HG02610 (cell line): ENCODE data around the gene IBA57.

Experiments
- ATAC-seq: cut with Tn5 transposase; IDR thresholded peaks from one replicate; pipeline ENCODE4 v1.9.1; 2021; ENCODE audit warnings: mild to moderate bottlenecking, moderate library complexity; ENCODE audit not compliant: unreplicated experiment

Gene IBA57

DNA sequence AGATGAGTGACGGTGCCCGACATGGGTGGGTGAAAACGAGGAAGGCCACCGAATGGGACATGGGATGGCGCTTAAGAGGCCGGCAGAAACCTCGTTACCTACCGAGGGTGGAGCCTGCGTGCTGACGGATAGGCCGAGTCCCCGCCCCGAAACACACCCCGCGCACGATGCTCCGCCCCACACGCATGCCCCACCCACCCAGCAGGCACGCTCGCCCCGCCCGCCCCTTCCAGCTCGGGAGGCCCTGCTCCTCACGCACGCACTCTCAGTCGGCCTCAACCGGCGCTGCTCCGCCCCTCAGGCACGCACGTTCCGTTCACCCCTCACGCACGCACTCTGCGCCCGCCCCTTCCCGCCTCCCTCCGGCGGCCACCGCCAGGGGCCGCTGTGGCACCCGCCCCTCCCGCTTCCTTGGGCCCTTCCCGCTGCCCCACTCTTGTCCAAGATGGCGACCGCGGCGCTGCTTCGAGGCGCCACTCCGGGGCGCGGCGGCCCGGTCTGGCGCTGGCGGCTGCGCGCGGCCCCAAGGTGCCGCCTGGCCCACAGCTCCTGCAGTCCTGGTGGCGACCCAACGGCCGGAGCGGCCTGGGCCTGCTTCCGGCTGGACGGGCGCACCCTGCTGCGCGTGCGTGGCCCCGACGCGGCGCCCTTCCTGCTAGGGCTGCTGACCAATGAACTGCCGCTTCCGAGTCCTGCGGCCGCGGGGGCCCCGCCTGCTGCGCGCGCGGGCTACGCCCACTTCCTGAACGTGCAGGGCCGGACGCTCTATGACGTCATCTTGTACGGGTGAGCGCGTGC lies at the start of gene IBA57:
IBA57 (plus strand) TSS at position 433 of the 798 bp plus-strand sequence; CDS start at position 446, 13 bp downstream.
- ATAC-seq = peak; percentile 82

DNA sequence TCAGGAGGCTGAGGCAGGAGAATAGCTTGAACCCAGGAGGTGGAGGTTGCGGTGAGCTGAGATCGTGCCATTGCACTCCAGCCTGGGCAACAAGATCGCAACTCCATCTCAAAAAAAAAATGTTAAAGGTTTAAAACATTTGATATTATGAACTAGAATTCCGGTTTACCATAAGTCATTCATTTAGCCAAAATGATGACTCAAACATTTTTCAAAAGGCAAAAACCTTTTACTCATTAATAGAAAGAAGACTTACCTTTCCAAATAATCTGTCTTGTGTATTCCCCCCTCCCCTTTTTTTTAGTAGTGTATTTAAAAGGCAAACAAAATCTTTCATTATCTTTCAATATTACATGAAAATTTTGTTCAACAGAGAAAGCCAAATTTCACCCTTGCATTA lies 48.3 kb upstream of the IBA57 start:
- no peak for ATAC-seq

DNA sequence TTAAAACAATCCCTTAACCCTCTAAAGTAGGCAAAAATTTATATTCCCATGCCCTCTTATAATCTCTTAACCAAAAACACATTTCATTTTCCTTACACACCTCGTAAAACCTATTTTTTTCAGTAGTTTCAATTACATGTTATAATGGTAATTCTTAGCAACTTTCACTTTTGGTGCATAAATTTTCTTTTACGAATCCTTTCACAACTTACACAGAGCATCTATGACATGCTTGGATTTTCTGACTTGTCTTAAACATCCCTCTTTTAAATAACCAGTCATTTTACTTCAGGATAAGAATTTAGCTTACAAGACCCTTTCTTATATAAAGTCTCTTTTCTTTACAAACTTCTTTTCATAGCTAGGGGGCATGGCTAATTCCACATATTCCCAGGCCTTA lies 47.6 kb upstream of the IBA57 start:
- ATAC-seq = no peak

DNA sequence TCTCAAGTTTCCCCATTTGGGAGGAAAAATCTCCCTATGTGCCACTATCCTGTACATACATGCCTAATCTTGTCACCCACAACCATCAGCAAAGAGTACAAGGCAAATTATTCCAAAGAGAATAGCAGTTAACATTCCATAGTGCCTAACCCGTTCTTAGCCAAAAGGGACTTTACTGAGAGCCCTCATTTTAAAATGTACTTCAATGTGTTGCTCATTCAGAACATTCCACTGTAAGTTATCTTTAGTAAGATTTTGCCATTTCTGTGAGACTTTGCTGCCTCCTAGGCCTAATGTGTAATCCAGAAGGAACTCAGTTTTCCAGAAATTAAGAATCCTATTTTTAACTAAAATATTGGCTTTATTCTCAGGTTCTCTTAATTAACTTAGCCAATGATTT lies 45.3 kb upstream of the IBA57 start:
- no peak for ATAC-seq

DNA sequence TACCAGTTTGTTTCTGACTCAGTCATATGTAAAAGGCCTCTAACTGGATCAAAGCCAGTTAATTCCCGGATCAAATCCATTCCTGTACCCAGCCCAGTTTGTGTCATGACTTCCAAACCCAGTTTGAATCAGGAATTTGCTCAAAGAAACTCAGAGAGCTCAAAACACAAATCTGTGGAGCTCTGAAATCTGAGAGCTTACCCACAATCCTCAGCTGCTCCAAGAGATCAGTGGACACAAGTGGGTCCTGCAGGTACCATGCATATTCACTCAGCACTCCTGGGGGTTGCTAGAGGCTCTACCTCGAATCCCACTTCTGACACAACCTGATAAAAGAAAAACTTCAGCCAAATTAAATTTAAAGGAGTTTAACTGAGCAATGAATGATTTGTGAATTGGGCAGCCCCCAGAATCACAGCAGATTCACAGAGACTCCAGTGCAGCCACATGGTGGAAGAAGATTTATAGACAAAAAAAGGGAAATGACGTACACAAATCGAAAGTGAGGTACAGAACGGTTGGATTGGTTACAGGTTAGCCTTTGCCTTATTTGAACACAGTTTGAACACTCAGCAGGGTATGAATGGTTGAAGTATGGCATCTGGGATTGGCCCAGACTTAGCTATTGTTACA lies 44.6 kb upstream of the IBA57 start:
- ATAC-seq = no peak

- ATAC-seq = no peak
Observed at GRCh38 chr1:228122921-228123441, 42.6 kb upstream of the IBA57 start.

- no peak for ATAC-seq
Observed at GRCh38 chr1:228123505-228123904, 42.1 kb upstream of the IBA57 start.

DNA sequence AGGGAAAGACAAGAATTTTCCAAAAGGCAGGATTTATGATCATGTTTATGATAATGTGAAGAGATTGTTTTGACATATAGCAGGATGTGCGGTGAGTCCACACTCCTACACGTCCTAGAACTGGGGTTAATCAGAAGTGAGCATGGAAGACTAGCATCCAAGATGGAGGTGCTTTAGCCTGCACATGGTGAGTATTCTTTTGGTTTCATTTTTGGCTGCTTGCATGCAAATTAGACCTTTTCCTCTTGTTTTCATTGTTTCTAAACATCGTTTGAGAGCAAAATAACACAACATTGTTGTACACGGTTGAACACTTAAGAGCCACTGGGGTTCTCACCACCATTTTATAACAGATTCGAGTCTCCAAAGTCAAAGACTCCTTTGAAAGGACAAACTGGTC lies 40.4 kb upstream of the IBA57 start:
- no peak for ATAC-seq

GRCh38 chr1:228131766-228132165 lies 33.8 kb upstream of the IBA57 start:
- ATAC-seq = no peak

DNA sequence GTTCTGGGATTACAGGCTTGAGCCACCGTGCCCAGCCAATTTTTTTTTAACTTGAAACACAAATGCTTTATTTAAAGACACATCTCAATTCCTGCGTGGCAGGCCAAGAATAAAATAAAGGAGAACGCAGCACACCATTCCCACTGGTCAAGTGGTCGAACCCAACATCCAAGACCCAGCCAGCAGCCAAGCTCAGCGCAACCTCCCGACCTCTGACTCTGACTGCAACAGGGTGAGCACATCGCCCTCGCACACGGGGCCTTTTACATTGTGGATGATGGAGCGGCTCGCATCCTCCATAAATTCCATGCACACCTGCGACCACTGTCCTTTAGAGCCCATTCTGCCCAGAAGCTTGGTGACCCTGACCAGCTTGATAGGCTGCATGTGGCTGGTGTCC lies 31.0 kb upstream of the IBA57 start:
- no peak for ATAC-seq

DNA sequence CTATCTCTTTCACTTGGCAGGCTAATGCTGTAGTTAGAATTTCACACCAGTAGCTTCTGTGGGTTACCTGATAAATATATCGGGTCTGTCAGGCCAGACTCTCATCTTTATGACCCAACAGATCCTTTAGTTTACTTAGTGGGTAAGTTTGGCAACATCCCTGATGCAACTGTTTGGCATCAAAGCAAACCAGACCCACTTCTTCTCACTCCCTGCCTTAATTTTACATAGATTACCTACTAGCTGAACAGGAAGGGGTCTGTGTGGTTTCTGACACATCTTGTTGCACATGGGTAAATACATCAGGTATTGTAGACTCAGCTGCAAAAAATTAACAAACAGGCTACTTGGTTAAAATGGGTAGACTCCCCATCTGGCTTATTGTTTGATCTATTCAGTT lies 28.7 kb upstream of the IBA57 start:
- no peak for ATAC-seq

GRCh38 chr1:228139406-228139930 lies 26.1 kb upstream of the IBA57 start:
- no peak for ATAC-seq

DNA sequence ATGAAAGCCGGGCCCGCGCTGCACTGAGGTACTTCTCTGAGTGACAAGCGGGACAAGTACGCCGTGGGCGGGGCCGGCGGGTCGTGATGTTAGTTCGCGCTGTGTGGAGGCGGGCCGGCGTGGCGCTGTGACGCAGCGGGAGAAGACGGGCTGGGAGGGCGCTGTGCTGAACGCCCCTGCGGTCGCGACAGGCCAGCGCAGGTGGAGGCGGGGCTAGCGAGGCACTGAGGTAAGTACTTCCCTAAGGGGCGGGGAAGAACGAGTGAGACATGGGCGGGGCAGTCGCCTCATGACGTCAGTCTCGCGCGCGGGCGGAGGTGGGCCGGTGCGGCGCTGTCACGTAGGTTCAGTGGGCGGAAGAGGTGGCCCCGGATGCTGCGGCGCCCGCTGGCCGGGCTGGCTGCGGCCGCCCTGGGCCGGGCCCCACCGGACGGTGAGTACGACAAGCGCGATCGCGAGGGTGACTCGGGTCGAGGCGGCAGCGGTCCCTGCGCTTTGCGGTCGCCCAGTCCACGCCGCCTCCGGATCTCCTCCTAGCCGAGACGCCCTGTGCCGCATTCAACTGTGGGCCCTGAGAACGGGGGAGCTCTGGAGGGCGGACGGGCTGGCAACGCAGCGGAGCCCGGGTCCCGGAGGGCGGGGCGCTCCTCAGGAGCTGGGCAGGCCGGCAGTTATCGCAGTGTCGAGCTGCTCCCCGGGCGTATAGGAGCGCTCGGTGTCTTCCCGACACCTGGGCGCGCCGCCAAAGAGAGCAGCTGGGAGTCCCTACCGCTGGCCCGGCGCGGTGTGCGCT lies 25.5 kb upstream of the IBA57 start, which contains the start of gene GUK1:
GUK1 (plus strand) TSS at position 349 of the 793 bp plus-strand sequence; CDS start at position 373, 24 bp downstream.
- ATAC-seq = peak; percentile 91

DNA sequence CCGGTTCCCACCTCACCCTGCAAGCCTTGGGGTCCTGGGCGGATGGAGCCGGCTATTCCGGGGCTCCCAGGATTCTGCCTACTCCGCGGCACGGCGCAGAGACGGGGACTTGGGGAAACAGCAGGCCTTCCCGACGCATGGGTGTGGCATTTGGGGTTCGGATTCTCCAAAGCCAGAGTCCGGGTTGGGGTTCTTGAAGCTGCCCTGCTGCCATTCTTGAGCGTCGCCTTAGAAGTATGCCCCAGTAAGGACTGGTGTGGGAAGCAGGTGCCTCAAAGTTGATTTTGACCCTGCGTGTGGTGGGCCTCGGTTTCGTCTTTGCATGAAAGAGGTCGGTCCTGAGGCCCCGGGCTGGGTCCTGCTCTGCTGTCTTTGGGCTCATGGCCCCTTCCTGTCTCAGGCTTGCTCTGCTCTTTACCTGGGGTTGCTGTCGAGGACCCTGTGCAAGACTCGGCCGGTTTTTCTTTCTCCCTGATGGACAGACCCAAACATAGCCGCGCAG lies 24.8 kb upstream of the IBA57 start:
- no peak for ATAC-seq

- ATAC-seq = no peak
Observed at GRCh38 chr1:228141226-228142044, 24.2 kb upstream of the IBA57 start.

GRCh38 chr1:228142155-228142691 lies 23.4 kb upstream of the IBA57 start:
- ATAC-seq = no peak

DNA sequence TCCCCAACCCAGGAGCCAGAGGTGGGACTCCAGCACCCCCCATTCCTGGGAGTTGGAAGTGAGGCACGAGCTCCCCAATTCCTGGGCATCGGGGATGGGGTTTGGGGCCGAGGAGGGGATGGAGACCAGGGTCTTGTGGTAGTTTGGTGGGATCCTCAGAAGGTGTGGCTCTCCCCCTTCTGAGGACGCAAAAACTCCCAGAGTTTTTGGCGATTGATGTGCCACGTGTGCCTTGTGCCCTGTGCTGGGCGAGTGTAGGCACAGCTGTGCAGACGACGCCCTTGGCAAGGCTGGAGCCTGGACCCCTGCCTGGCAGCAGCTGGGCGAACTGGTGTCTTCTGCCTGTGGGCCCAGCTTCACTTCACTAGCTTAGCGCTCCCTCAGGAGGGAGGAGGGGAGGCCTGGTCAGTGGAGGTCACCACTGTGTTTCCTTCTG lies 22.9 kb upstream of the IBA57 start:
- ATAC-seq = no peak

DNA sequence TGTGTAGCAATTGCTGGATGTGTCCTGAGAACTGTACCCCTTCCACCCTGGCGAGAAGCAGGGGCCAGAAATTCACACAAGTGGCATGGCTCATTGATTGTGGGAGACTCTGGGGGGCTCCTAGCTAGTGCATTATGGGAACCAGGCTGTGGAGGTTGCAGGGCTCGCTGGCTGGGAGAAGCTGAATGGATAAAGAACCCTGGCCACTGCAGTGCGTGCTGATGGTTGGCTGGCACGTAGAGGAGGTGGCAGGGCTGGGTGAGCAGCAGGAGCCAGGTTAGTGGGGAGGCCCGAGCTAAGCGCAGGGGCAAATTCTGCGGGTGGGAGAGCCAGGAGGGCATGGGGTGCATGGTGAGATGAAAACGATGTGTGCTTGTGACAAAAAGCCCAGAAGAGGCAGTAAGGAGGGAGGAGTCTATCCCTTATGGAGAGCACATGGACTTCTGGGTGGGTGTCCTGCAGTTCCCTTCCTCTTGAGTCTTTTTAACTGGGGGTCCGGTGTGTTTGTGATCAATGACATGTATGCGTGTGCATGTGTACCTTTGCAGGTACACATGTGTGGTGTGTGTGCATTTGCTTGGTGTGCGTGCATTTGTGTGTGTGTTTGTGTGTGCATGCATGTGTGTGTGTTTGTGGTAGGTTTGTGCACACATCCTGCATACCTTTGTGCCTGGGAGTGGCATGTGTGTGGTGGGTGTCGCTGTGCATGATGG lies 22.0 kb upstream of the IBA57 start:
- no peak for ATAC-seq
